RWPE2 (cell line): ENCODE measurements around the gene SPPL2B.

Experiments used
- ATAC-seq: fragments of 200-7000 bp; cut with Tn5 transposase; 3 replicates; pipeline ENCODE4 v1.9.1; 2021; ENCODE audit warnings: low read depth
- DNase-seq: peaks from one replicate; pipeline ENCODE4 v3.0.0-alpha.2; 2020; ENCODE audit warnings: low spot score
- H3K27ac ChIP-seq: fragments of 450-650 bp; 2 replicates; pipeline ENCODE4 v1.5.1; 2017; ENCODE audit warnings: mild to moderate bottlenecking; ENCODE audit not compliant: poor library complexity, severe bottlenecking
- H3K27me3 ChIP-seq: fragments of 250-450 bp; sonication (Bioruptor Pico); 2 replicates; pipeline ENCODE4 v1.5.1; 2021; ENCODE audit warnings: mild to moderate bottlenecking, moderate library complexity; ENCODE audit not compliant: insufficient read depth, poor library complexity, severe bottlenecking
- H3K36me3 ChIP-seq: fragments of 250-450 bp; sonication (Bioruptor Pico); 2 replicates; pipeline ENCODE4 v1.5.1; 2020; ENCODE audit warnings: low read depth, mild to moderate bottlenecking, moderate library complexity
- H3K4me1 ChIP-seq: fragments of 250-450 bp; sonication (Bioruptor Pico); 2 replicates; pipeline ENCODE4 v1.5.1; 2021; ENCODE audit warnings: mild to moderate bottlenecking, moderate library complexity; ENCODE audit not compliant: insufficient read depth, poor library complexity, severe bottlenecking
- H3K4me3 ChIP-seq: fragments of 250-450 bp; sonication (Bioruptor Pico); 2 replicates; pipeline ENCODE4 v1.5.1; 2021; ENCODE audit warnings: mild to moderate bottlenecking, moderate library complexity; ENCODE audit not compliant: severe bottlenecking
- H3K9me3 ChIP-seq: fragments of 250-450 bp; sonication (Bioruptor Pico); 2 replicates; pipeline ENCODE4 v1.5.1; 2021; ENCODE audit warnings: mild to moderate bottlenecking, moderate library complexity; ENCODE audit not compliant: severe bottlenecking
- TF ChIP-seq, protein P1 (sequence below): fragments of 450-650 bp; IDR thresholded peaks from one replicate; pipeline ENCODE4 v1.5.1; 2017; ENCODE audit warnings: mild to moderate bottlenecking, moderate library complexity; ENCODE audit not compliant: poor library complexity, severe bottlenecking

SPPL2B gene

DNA sequence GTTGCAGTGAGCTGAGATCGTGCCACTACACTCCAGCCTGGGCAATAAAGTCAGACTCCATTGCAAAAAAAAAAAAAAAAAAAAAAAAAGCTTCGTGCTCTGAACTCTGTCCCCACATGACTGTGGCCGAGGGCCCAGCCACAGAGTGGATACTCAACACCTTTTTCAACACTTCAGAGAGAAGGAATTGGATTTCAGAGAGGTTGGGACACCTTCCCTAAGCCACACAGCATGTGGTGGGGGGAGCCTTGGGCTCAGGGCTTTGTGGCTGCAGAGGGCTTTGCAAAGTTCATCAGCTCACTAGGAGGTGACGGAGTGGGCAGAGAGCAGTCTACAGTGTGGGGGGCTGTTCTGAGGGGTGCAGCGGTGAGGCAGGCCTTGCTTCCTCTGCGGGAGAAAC, 9.6 kb upstream of the SPPL2B start:
- H3K27ac ChIP-seq, result no peak overlapping the region
- no peaks in the 10 kb centered on the region for H3K27me3 ChIP-seq
- no peak overlapping the region for H3K4me3 ChIP-seq
- ATAC-seq (no peak), DNase-seq (no peak)
- TF ChIP-seq, protein P1, sequence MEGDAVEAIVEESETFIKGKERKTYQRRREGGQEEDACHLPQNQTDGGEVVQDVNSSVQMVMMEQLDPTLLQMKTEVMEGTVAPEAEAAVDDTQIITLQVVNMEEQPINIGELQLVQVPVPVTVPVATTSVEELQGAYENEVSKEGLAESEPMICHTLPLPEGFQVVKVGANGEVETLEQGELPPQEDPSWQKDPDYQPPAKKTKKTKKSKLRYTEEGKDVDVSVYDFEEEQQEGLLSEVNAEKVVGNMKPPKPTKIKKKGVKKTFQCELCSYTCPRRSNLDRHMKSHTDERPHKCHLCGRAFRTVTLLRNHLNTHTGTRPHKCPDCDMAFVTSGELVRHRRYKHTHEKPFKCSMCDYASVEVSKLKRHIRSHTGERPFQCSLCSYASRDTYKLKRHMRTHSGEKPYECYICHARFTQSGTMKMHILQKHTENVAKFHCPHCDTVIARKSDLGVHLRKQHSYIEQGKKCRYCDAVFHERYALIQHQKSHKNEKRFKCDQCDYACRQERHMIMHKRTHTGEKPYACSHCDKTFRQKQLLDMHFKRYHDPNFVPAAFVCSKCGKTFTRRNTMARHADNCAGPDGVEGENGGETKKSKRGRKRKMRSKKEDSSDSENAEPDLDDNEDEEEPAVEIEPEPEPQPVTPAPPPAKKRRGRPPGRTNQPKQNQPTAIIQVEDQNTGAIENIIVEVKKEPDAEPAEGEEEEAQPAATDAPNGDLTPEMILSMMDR, result no peak
- peaks cover 6% of the 10 kb centered on the region for H3K36me3 ChIP-seq
- no peaks in the 10 kb centered on the region for H3K4me1 ChIP-seq
- H3K9me3 ChIP-seq, result no peaks in the 10 kb centered on the region

DNA sequence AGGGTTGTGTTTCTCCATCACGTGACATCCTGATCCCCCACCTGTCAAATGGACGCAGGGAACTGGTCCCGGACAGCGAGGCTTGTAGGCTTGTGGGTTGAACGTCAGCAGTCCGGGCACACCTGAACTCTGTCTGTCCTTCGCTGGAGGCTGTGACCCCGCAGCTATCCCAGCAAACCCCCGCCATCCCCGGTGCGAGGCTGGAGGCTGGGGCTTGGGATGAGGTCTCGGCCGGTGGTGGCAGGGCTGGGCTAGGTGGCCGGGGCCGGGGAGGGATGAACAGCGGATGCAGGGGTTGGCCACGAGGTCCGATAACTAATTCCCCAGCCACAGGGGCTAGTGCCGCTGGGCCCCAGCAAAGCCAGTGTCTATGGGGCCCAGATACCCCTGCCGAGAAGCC, 8.9 kb upstream of the SPPL2B start:
- Histone ChIP-seq H3K27me3 (no peaks in the 10 kb centered on the region), H3K27ac (no peak overlapping the region), H3K36me3 (peaks cover 6% of the 10 kb centered on the region), H3K9me3 (no peaks in the 10 kb centered on the region), H3K4me1 (no peaks in the 10 kb centered on the region), H3K4me3 (no peak overlapping the region)
- TF ChIP-seq, protein P1, result no peak
- ATAC-seq, result no peak
- no peak for DNase-seq

DNA sequence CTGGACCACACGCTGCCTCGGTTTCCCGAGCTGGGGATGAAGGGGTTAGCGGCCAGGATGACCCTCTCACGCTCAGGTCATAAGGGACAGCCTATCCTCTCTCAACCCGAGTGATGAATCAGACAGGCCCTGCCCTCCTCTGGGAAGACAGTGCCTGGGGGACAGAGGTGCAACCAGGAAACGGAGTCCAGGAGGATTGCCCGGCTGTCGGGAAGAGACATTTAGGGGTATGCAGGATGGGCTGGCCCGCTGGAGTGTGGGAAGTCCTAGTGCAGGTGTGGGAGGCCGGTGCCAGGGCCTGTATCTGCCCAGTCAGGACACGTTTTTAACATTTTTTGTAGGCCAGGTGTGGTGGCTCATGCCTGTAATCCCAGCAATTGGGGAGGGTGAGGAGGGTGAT, 8.4 kb upstream of the SPPL2B start:
- TF ChIP-seq, protein P1, result no peak

DNA sequence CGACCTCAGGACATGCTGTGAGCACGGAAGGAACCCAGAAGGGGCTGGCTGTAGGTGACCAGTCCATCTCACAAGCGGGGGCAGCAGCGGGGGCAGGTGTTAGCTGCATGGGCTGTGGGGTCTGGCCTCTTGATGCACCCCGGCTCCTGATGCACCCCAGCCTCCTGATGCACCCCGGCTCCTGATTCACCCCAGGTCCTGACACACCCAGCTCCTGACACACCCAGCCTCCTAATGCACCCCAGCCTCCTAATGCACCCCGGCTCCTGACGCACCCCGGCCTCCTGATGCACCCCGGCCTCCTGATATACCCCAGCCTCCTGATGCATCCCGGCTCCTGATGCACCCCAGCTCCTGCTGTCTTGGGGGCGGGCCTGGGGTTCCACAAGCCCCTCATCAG, 7.5 kb upstream of the SPPL2B start:
- Histone ChIP-seq H3K9me3 (no peaks in the 10 kb centered on the region), H3K27ac (no peak overlapping the region), H3K36me3 (peaks cover 9% of the 10 kb centered on the region), H3K4me1 (no peaks in the 10 kb centered on the region), H3K27me3 (no peaks in the 10 kb centered on the region), H3K4me3 (no peak overlapping the region)
- no peak for DNase-seq
- ATAC-seq, result no peak
- TF ChIP-seq, protein P1, result no peak

More for the DNA sequence above, 8.4 kb upstream of the SPPL2B start:
- Histone ChIP-seq H3K36me3 (peaks cover 6% of the 10 kb centered on the region), H3K9me3 (no peaks in the 10 kb centered on the region), H3K27me3 (no peaks in the 10 kb centered on the region), H3K27ac (no peak overlapping the region), H3K4me3 (no peak overlapping the region), H3K4me1 (no peaks in the 10 kb centered on the region)
- ATAC-seq (peak; percentile 65), DNase-seq (no peak)

DNA sequence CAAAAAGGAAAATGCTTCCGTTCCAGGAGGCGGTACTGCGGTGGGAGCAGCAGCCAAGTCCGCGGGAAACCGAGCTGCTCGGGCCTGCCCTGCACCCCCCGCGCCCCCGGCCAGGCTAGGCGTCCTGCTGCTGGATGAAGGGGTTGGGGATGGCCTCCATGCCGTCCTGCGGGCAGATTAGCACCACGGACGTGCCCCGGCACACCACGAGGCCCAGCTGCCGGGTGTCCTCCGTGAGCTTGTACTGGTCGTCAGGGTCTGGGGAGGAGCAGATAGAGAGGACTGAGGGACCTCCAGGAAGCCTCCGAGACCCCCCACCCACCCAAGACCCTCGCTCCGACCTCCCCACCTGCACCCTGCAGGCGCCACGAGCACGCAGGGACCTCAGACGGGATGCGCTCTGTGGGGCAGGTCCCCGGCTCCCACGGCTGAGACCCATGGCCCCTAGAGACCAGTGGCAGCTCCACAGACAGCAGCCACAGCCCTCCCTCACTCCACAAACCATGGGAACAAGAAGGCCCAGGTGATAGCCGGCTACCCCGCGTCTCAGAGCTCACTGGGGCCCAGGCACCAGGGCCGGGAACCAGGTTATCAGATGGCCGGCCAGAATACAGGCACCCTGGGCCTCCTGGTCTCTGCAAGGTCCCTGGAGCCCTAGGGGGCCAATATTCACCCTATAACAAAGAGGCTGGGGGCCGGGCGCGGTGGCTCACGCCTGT, 6.8 kb upstream of the SPPL2B start:
- TF ChIP-seq, protein P1, result no peak
- no peak for DNase-seq
- Histone ChIP-seq H3K36me3 (peaks cover 13% of the 10 kb centered on the region), H3K27ac (no peak overlapping the region), H3K4me3 (no peak overlapping the region), H3K4me1 (no peaks in the 10 kb centered on the region), H3K9me3 (no peaks in the 10 kb centered on the region), H3K27me3 (no peaks in the 10 kb centered on the region)
- no peak for ATAC-seq
